GM19239 (cell line): ENCODE results near the gene SH3TC1.

Source experiments
- DNase-seq: peaks from one replicate; pipeline ENCODE4 v3.0.0; 2011; ENCODE audit warnings: low spot score; ENCODE audit not compliant: insufficient read length
- FAIRE-seq: peaks from 2 replicates; lab custom pipeline; 2011; peaks lifted over from hg19 to GRCh38; lab: Jason Lieb, UNC

SH3TC1 gene

GRCh38 chr4:8270912-8271815 is 72.1 kb downstream of the SH3TC1 start:
- no peak for FAIRE-seq
- no peak for DNase-seq

- FAIRE-seq: no peak
- no peak for DNase-seq
These were observed 72.7 kb downstream of the SH3TC1 start for GRCh38 chr4:8271821-8272220.

- FAIRE-seq: no peak
- no peak for DNase-seq
These were observed 73.7 kb downstream of the SH3TC1 start for GRCh38 chr4:8272472-8273428.

GRCh38 chr4:8273450-8273849 is 74.4 kb downstream of the SH3TC1 start:
- FAIRE-seq: no peak
- DNase-seq: no peak

GRCh38 chr4:8274066-8274652 is 75.1 kb downstream of the SH3TC1 start:
- FAIRE-seq (no peak), DNase-seq (no peak)

GRCh38 chr4:8274765-8275547 is 75.9 kb downstream of the SH3TC1 start:
- FAIRE-seq: no peak

GRCh38 chr4:8275548-8275910 is 76.4 kb downstream of the SH3TC1 start:
- FAIRE-seq (no peak), DNase-seq (no peak)

More at GRCh38 chr4:8274765-8275547, 75.9 kb downstream of the SH3TC1 start:
- DNase-seq: no peak

- DNase-seq (no peak), FAIRE-seq (no peak)
These were observed 77.5 kb downstream of the SH3TC1 start for GRCh38 chr4:8276358-8277240.

GRCh38 chr4:8277356-8278008 is 78.4 kb downstream of the SH3TC1 start:
- FAIRE-seq (no peak), DNase-seq (no peak)

GRCh38 chr4:8278009-8278395 is 78.9 kb downstream of the SH3TC1 start:
- DNase-seq (no peak), FAIRE-seq (no peak)

- FAIRE-seq: no peak
- DNase-seq: no peak
These were observed 79.6 kb downstream of the SH3TC1 start for GRCh38 chr4:8278421-8279287.

- no peak for DNase-seq
- FAIRE-seq: no peak
These were observed 80.4 kb downstream of the SH3TC1 start for GRCh38 chr4:8279321-8280157.

- DNase-seq (no peak), FAIRE-seq (no peak)
These were observed 81.2 kb downstream of the SH3TC1 start for GRCh38 chr4:8280158-8280875.

GRCh38 chr4:8280876-8281440 is 81.9 kb downstream of the SH3TC1 start:
- DNase-seq (no peak), FAIRE-seq (no peak)

- DNase-seq (no peak), FAIRE-seq (no peak)
These were observed 82.5 kb downstream of the SH3TC1 start for GRCh38 chr4:8281519-8282133.
